Adrenal gland (tissue), 12 donors: ENCODE data around the gene IRS2. TPM values are rescaled to one million over a fixed set of nuclear protein-coding genes. Genes with fewer than 3 reads are reported as not detected.

ENCODE experiments used
- DNase-seq, 7 donors: peaks; one replicate each; pipeline ENCODE4 v3.0.0-alpha.2; 2019 to 2020
- H3K27ac ChIP-seq, 5 donors: fragments of 200-600 bp; sonication (generic) in 4 of 5; 1 replicate in 3 of 5; 2 replicates in 2 of 5; pipeline versions ENCODE4 v1.5.1 to v1.8.0; 2016 to 2020; ENCODE audit warnings: mild to moderate bottlenecking in 1 of 5
- H3K27me3 ChIP-seq: fragments of 200-600 bp; 2 replicates; pipeline ENCODE4 v1.8.0; 2021
- H3K36me3 ChIP-seq, 2 donors: fragments of 200-600 bp; replicated peaks in 1 of 2; 1 replicate in 1 of 2; 2 replicates in 1 of 2; pipeline versions ENCODE4 v1.5.1 to v1.8.0; 2018 to 2022
- H3K4me1 ChIP-seq, 2 donors: fragments of 200-600 bp; replicated peaks in 1 of 2; 1 replicate in 1 of 2; 2 replicates in 1 of 2; pipeline versions ENCODE4 v1.5.1 to v1.8.0; 2018 to 2021
- H3K4me3 ChIP-seq, 4 donors: fragments of 200-600 bp; sonication (generic) in 3 of 4; one replicate each; pipeline ENCODE4 v1.5.1; 2016 to 2018
- H3K9me3 ChIP-seq, 3 donors: fragments of 200-600 bp; sonication (generic) in 1 of 3; replicated peaks in 1 of 3; 1 replicate in 2 of 3; 2 replicates in 1 of 3; pipeline versions ENCODE4 v1.5.1 to v1.8.0; 2016 to 2021
- POLR2A ChIP-seq, 2 donors: fragments of 450-650 bp; IDR thresholded peaks; one replicate each; pipeline ENCODE4 v1.6.1; 2017; ENCODE audit warnings: antibody characterized with exemption in 2 of 2, mild to moderate bottlenecking in 2 of 2, moderate library complexity in 1 of 2
- WGBS, 4 donors: extraction: QIAGEN DNeasy Blood & Tissue Kit in 2 of 4; methylation state at CpG; one replicate each; pipeline versions ENCODE4 v1.1.5 to v1.1.7; 2013 to 2017; 5-methylcytosine and 5-hydroxymethylcytosine counted together
- intact Hi-C, 2 donors: fragments of 100-400 bp; cut with DNase I; formaldehyde crosslinking; loops; one replicate each; pipeline versions ENCODE4 v1.14.1 to v1.15.0; 2022 to 2023
- polyA plus RNA-seq, 3 donors: library from polyadenylated mRNA; stranded (reverse); fragments of 200-250 nt in 2 of 3; fragments of 350-450 nt in 1 of 3; fragmentation: Illumina TruSeq in 1 of 3; extraction: RNeasy Lipid Tissue Mini Kit (QIAGEN cat#74804) in 1 of 3; gene quantifications; one replicate each; pipeline ENCODE4 v1.2.3, GENCODE V29; 2013 to 2014
- total RNA-seq, 9 donors: library from RNA; depleted of rRNA in 4 of 9; stranded (reverse); fragments of >200 nt in 4 of 9; fragments of 120-200 nt in 1 of 9; fragmentation: NEBNext Ultra II Directional in 1 of 9; extraction: Animal tissue kit (Norgen Biotek cat#: 25700) in 1 of 9; gene quantifications; one replicate each; pipeline versions ENCODE4 v1.1.0 to v1.2.4, GENCODE V29; 2013 to 2023
- TF ChIP-seq, protein P1 (sequence below), 6 experiments: fragments of 450-650 bp in 4 of 6; fragments of 200-600 bp in 2 of 6; sonication (generic) in 1 of 6; IDR thresholded peaks; 1 replicate in 5 of 6; 2 replicates in 1 of 6; pipeline versions ENCODE4 v1.5.1 to v1.8.0; 2016 to 2021; ENCODE audit warnings: antibody characterized with exemption in 6 of 6, mild to moderate bottlenecking in 2 of 6, moderate library complexity in 1 of 6
- donor health status: healthy with polysubstance abuse.
- donor health status: Bipolar disorder and iron deficiency.
- donor health status: DM: yes; HTN: yes; CAD: no.
- donor health status: DM: no; HTN: no; CAD: no.
- donor health status: DM: no; HTN: no; CAD: no.
- donor health status: DM: yes; HTN: yes; CAD: no.

Gene IRS2
- total and polyA plus RNA-seq, 12 donors, result 11.0 to 84.2 (median 47.4) TPM

DNA sequence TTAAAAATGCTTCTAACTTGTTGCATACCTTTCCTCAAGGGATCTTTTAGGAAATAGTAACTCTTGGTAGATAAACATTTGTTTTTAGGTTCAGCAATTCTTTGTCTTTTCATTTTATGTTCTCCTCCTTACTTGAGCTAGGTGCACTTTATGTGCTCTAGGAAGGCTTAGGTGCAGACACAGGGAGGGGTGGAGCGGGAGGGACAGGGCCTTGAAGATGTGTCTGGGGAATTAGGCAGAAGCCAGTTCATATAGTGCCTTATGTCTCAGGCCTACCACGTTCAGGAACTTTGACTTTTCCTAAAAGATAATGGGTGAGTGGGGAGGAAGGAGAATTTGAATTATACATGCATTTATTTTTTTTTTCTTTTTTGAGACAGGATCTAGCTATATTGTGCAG, 37.7 kb downstream of the IRS2 start:
- H3K36me3 ChIP-seq, result peaks cover 0 to 13% of the 10 kb centered on the region in 2 donors
- intact Hi-C loops, result no loop called here
- TF ChIP-seq, protein P1, sequence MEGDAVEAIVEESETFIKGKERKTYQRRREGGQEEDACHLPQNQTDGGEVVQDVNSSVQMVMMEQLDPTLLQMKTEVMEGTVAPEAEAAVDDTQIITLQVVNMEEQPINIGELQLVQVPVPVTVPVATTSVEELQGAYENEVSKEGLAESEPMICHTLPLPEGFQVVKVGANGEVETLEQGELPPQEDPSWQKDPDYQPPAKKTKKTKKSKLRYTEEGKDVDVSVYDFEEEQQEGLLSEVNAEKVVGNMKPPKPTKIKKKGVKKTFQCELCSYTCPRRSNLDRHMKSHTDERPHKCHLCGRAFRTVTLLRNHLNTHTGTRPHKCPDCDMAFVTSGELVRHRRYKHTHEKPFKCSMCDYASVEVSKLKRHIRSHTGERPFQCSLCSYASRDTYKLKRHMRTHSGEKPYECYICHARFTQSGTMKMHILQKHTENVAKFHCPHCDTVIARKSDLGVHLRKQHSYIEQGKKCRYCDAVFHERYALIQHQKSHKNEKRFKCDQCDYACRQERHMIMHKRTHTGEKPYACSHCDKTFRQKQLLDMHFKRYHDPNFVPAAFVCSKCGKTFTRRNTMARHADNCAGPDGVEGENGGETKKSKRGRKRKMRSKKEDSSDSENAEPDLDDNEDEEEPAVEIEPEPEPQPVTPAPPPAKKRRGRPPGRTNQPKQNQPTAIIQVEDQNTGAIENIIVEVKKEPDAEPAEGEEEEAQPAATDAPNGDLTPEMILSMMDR (IDR thresholded peaks at IDR 0.05), result no peak
- TF ChIP-seq POLR2A (IDR thresholded peaks at IDR 0.05), result no peak
- H3K9me3 ChIP-seq, result no peaks in the 10 kb centered on the region
- WGBS, 4 donors, result 45 to 72% (median 58%) methylated on average over 2 of the region's 2 CpGs
- H3K4me1 ChIP-seq, result peaks cover 4 to 19% of the 10 kb centered on the region in 2 donors
- H3K27ac ChIP-seq, result no peak overlapping the region
- DNase-seq, result peak in 1 of 7 donors; percentile 24
- H3K27me3 ChIP-seq, result no peaks in the 10 kb centered on the region
- H3K4me3 ChIP-seq, result no peak overlapping the region

DNA sequence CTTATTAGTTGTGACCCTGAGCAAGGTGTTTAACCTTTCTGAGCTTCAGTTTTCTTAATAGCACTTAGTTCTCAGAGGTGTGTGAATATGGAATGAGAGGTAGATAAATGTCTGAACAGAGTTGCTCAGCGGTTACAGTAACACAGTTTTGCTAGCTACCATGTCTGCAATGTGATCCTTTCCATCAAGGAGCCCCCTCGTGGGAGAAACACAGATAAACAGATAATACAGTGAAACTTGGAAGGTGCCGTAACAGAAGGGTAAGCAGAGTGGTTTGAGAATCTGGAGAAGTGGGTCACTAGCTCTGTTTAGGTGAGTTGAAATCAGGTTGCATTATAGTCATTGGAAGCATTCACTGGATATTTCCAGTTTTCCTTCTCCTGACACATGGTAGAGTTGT, 38.9 kb downstream of the IRS2 start:
- intact Hi-C loops, result no loop called here
- DNase-seq, result peak in 1 of 7 donors; percentile 33
- H3K4me1 ChIP-seq, result peaks cover 4 to 19% of the 10 kb centered on the region in 2 donors
- TF ChIP-seq, protein P1 (IDR thresholded peaks at IDR 0.05), result peak in 1 of 6 experiments; percentile 7
- no peak for TF ChIP-seq POLR2A (IDR thresholded peaks at IDR 0.05)
- 55 to 73% (median 62%) methylated on average over 3 of the region's 3 CpGs for WGBS, 4 donors
- H3K4me3 ChIP-seq, result no peak overlapping the region
- no peaks in the 10 kb centered on the region for H3K9me3 ChIP-seq
- peaks cover 0 to 3% of the 10 kb centered on the region in 2 donors for H3K36me3 ChIP-seq
- H3K27me3 ChIP-seq, result no peaks in the 10 kb centered on the region
- no peak overlapping the region for H3K27ac ChIP-seq

DNA sequence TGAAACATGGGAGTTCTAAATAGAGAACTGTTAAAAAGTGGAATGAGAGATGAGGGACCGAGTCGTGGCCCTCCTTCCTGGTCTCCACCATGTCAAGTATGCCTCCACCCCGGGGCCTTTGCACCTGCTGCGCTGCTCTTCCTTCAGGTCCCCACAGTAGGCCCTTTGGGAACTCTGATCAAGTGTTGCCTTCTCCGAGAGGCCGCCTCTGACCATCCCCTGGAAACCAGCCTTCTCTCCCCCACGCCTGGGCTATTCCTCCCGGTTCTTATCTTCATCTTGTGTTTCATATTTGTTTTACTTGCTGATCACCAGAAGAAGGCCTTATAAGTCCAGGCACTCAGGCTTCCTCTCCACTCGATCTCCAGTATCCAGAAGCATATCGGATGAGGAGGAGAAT, 40.0 kb downstream of the IRS2 start:
- intact Hi-C loops, result no loop called here
- no peak for TF ChIP-seq POLR2A (IDR thresholded peaks at IDR 0.05)
- TF ChIP-seq, protein P1 (IDR thresholded peaks at IDR 0.05), result no peak

DNA sequence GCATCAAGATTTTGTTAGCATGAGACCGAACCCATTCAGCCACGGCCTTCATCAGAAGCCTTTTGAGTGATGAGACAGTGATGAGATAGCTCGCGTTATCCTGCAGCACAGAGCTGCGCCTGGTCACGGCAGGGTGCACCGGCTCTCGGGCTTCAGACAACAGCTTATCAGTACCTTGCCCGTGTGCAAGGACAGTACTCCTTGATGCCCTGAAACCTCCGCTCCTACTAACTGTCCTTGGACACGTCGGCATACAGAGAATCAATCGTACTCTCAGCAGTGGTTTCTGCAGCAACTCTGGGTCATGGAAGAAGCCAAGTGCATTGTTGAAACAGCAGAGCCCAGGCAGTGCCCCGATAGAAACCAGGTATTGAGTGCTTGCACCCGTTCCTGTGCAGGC, 40.7 kb downstream of the IRS2 start:
- intact Hi-C loops, result no loop called here
- 50 to 71% (median 54%) methylated on average over 9 to 15 of the region's 15 CpGs for WGBS, 4 donors

More for the DNA sequence above, 40.0 kb downstream of the IRS2 start:
- Histone ChIP-seq H3K36me3 (no peaks in the 10 kb centered on the region), H3K27me3 (no peaks in the 10 kb centered on the region), H3K9me3 (no peaks in the 10 kb centered on the region), H3K4me3 (no peak overlapping the region), H3K4me1 (peaks cover 4 to 19% of the 10 kb centered on the region in 2 donors), H3K27ac (no peak overlapping the region)
- WGBS, 4 donors, result 94 to 98% (median 96%) methylated on average over 10 of the region's 10 CpGs
- DNase-seq, result peak in 1 of 7 donors; percentile 45

More for the DNA sequence above, 40.7 kb downstream of the IRS2 start:
- Histone ChIP-seq H3K27me3 (no peaks in the 10 kb centered on the region), H3K27ac (peak overlapping the region in 1 of 5 donors; percentile 8), H3K36me3 (no peaks in the 10 kb centered on the region), H3K4me3 (no peak overlapping the region), H3K4me1 (peaks cover 4 to 19% of the 10 kb centered on the region in 2 donors), H3K9me3 (no peaks in the 10 kb centered on the region)
- no peak for TF ChIP-seq POLR2A (IDR thresholded peaks at IDR 0.05)
- TF ChIP-seq, protein P1 (IDR thresholded peaks at IDR 0.05), result no peak
- peak in 4 of 7 donors; percentile 39 to 57 (median 41) for DNase-seq
